HUDEP-2 (cell line): ENCODE results near the gene EFCAB3.
"Not testable (repeated sequence)": the region's sequence is repeated elsewhere in the genome, so short reads cannot be mapped to it uniquely, and the experiment has no call there.

Experiments
- DNase-seq, 76 experiments: peaks; one replicate each; lab custom pipeline; 2025; ENCODE audit not compliant: unreplicated experiment in 76 of 76; lab: John Stamatoyannopoulos, UW

The EFCAB3 gene

DNA sequence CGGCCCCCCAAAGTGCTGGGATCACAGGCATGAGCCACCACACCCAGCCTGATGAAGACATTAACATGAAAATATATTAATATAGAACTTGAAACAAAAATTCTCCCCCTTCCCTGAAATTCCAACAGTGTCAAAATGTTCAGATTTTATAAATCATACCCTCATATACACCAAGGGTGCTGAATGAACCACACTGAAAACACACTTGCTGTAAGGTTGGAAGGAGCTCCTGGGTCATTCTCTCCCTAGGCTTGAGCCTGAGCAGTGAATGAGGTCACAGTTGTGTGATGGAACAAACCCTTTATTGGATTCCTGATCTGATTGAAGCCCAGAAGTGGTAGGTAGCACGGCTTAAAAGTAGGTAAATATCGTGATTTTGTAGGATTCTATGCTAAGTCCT is at the start of gene EFCAB3:
TSS of gene EFCAB3 (plus strand) at position 301 of the 400 bp plus-strand sequence. CDS start 2,427 bp downstream, outside the sequence.
- no peak for DNase-seq

GRCh38 chr17:62336527-62336926 is 43.8 kb upstream of the EFCAB3 start:
- DNase-seq, result no peak

DNA sequence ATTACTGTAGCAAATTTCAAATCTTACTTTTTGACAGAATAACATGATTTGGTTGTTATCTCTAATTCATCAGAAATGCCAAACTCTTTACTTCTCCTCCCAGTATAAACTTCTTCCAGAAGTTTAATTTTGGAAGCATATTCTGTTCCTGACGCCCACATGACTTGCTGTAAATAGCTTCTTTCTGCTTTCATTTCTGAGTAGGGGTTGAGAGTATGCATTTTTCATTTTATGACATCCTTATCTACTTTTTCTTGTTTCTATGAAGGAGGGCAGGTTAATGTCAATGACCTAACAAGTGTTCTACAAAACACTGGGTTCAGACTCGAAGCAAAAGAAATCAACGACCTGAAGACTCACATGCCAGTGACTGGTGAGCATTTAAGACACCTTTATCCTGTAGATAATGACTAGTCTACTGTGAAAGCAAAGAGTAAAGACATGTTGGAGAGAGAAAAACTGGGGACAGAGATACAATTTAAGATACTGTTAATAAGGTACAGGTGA is 36.5 kb upstream of the EFCAB3 start:
- no peak for DNase-seq

- no peak for DNase-seq
These were observed 29.2 kb upstream of the EFCAB3 start for GRCh38 chr17:62351176-62351575.

DNA sequence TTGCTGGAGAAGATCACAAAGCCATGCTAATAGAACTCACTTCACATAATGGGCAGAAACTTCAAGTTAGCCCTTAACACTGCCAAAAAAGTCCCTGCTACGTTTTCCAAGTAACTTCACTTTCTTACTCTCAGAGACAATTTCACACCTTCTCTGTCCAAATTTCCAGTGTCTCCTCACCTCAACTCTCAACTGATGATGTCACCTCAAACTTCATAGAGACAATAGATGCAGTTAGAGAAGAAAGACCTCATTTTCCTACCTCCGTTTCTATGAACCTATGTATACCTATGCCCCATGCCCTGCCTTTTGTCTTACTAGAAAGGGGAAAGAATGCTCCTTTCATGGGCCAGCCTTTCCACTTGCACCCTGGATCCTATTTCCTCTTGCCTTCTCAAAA is 14.2 kb upstream of the EFCAB3 start:
- no peak for DNase-seq

GRCh38 chr17:62381561-62381960 is 1.2 kb downstream of the EFCAB3 start:
- no peak for DNase-seq

- DNase-seq, result no peak
These were observed 8.5 kb downstream of the EFCAB3 start for GRCh38 chr17:62388856-62389255.

DNA sequence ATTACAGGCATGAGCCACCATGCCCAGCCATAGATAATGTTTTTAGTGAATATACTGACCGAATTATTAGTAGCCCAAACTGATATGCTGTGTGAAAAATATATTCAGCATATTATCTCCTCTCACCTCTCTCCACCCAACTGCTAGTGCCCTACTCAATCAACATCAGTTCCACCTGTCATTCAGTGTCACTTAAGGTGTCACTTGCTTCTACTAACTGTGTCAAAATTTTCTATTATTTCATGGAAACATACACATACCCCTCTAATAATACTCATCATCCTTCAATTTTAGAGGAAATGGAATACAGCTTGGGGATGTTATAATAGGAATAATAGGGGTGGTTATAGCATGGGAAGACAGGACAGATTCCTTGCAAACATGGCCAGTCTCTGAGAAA is 12.6 kb downstream of the EFCAB3 start:
- no peak for DNase-seq

DNA sequence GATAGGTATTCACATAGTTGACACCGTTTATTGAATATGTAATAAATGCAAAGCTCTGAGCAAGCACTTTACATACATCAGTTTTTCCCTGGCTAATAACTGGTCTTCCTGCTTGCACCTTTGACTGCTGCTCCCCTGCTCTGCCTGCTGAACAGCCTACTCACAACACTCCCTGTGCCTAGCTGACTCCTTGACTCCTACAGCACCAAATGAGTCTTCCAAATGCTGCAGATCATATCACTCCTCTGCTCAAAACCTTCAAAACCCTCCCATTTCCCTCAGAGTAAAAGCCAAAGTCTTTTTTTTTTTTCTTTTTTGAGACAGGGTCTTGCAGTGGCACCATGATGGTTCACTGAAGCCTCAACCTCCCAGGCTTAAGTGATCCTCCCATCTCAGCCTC is 18.5 kb downstream of the EFCAB3 start:
- no peak for DNase-seq

DNA sequence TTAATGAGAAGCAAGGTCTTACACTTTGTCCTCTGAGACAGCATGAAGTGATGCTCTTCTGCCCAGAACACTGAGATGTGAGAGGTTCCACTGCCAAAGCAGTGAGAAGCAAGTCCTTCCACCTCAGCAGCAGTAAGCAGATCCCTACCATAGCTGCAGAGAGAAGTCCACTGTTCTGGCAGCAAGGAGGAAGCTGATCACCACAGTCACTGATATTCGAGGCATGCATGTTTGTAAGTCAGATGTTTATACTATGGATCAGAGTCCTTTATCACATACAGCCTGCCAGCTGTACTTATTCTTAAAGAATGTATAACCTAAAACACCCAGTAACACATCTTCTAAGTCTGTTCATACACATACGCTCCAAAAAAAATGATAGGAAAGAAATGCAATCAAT is 25.1 kb downstream of the EFCAB3 start:
- no peak for DNase-seq

GRCh38 chr17:62413090-62413489 is 32.7 kb downstream of the EFCAB3 start:
- not testable (repeated sequence) for DNase-seq

DNA sequence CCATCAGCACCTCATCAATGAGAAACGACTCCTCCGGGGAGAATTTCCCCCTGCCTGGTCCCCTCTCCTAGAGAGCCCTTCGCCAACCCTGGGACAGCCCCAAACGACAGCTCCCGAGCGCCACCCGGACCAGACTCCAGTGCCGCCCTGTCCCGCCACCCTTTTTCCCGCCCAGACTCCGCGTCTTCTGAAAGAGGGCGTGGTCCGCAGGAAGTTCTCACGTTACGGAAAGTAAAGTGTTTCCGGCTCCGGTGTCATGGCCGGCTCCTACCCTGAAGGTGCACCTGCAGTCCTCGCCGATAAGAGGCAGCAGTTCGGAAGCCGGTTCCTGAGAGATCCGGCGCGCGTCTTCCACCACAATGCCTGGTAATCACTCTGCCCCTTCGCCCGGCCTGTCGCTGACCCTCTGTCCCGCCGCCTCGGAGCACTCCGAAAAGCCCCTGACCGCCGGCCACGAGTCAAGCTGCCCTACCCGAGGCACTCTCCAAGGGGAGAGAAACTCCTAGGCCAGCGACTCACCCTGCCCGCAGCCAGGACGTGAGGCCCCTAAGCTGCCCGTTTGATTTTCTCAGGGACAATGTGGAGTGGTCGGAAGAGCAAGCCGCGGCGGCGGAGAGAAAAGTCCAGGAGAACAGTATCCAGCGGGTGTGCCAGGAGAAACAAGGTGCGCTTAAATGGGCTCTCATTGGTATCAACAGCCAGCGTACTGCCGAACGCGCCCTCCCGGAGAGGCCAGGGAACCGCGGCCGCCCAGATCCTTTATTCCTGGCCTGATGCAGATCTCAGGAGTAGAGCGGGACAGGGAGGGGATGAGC is 43.5 kb downstream of the EFCAB3 start, which contains the start of gene METTL2A:
TSS of gene METTL2A (plus strand) at position 251 of the 815 bp plus-strand sequence. CDS start at position 257, 6 bp downstream.
- peak in 75 of 76 experiments; percentile 37 to 95 (median 85) for DNase-seq

- not testable (repeated sequence) for DNase-seq
These were observed 45.9 kb downstream of the EFCAB3 start for GRCh38 chr17:62426214-62426613.

- not testable (repeated sequence) for DNase-seq
These were observed 54.9 kb downstream of the EFCAB3 start for GRCh38 chr17:62435251-62435650.

DNA sequence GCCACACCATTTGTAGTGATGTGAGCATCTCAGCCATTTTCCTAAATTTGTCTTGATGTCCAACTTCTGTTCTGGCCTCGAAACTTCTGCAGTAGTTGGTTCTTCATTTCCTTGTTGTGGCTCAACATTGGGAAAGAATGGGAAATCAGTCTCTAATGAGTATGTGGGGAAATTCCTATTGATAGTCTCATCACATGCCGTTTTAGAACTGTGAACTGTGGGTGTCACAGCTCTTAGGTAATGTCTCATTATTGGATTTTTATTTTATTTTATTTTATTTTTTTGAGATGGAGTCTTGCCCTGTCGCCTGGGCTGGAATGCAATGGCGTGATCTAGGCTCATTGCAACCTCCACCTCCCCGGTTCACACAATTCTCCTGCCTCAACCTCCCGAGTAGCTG is 60.8 kb downstream of the EFCAB3 start:
- not testable (repeated sequence) for DNase-seq

- DNase-seq, result no peak
These were observed 63.7 kb downstream of the EFCAB3 start for GRCh38 chr17:62444063-62444462.

- DNase-seq, result peak in 13 of 76 experiments; percentile 3 to 49 (median 25)
These were observed 65.4 kb downstream of the EFCAB3 start for GRCh38 chr17:62445791-62446190.

- DNase-seq, result not testable (repeated sequence)
These were observed 71.8 kb downstream of the EFCAB3 start for GRCh38 chr17:62452195-62452594.

GRCh38 chr17:62453041-62453440 is 72.7 kb downstream of the EFCAB3 start:
- peak in 2 of 76 experiments; percentile 6 to 9 for DNase-seq

- not testable (repeated sequence) for DNase-seq
These were observed 73.3 kb downstream of the EFCAB3 start for GRCh38 chr17:62453656-62454055.

DNA sequence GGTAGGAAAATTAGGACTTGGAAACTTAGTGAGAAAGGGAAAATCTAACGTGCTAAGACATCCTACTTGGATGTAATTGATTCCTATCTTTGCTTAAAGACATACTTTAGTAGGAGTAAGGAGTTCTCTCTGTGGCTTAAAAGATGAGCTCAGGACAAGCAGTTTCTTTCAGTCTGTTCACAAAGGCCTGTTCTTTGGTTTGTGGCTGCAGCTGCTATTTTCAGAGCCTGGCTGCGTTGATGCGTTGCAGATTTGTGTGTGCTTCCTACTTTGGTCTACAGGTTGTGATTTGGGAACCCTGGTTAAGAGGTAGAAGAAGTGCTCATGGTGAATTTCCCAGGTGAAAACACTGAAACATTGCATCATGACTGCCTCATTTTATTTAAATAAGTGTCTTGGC is 73.8 kb downstream of the EFCAB3 start:
- not testable (repeated sequence) for DNase-seq

- DNase-seq, result no peak
These were observed 75.7 kb downstream of the EFCAB3 start for GRCh38 chr17:62456016-62456415.
